Measurements from ENCODE around the gene ZNF76. TPM values are rescaled to one million over a fixed set of nuclear protein-coding genes. Genes with fewer than 3 reads are reported as not detected.
A peak's percentile ranks its signal among the peaks of the same experiment; 100 is the strongest.

ZNF76 gene
- total RNA-seq, 1 experiment from 2014 or later = 13.8 TPM

GRCh38 chr6:35267897-35268296, 8.4 kb downstream of the ZNF76 start:
- H3K36me3 ChIP-seq (replicated peaks; ENCODE audit: control insufficient read depth, insufficient read depth, low read length) = no peaks in the 10 kb centered on the region
- H3K4me3 ChIP-seq (ENCODE audit: insufficient read depth, low read depth, low read length) = no peak overlapping the region
- no peak for DNase-seq
- no peaks in the 10 kb centered on the region for H3K27me3 ChIP-seq (ENCODE audit: control insufficient read depth, insufficient read depth, low read length)

GRCh38 chr6:35272005-35272404, 12.5 kb downstream of the ZNF76 start:
- no peaks in the 10 kb centered on the region for H3K36me3 ChIP-seq (replicated peaks; ENCODE audit: control insufficient read depth, insufficient read depth, low read length)
- no peak for DNase-seq
- H3K27me3 ChIP-seq (ENCODE audit: control insufficient read depth, insufficient read depth, low read length) = no peaks in the 10 kb centered on the region
- no peak overlapping the region for H3K4me3 ChIP-seq (ENCODE audit: insufficient read depth, low read depth, low read length)

GRCh38 chr6:35273822-35274559, 14.5 kb downstream of the ZNF76 start:
- H3K27me3 ChIP-seq (ENCODE audit: control insufficient read depth, insufficient read depth, low read length) = no peaks in the 10 kb centered on the region
- no peaks in the 10 kb centered on the region for H3K36me3 ChIP-seq (replicated peaks; ENCODE audit: control insufficient read depth, insufficient read depth, low read length)
- no peak for DNase-seq
- no peak overlapping the region for H3K4me3 ChIP-seq (ENCODE audit: insufficient read depth, low read depth, low read length)

- no peak overlapping the region for H3K4me3 ChIP-seq (ENCODE audit: insufficient read depth, low read depth, low read length)
- no peak for DNase-seq
- no peaks in the 10 kb centered on the region for H3K36me3 ChIP-seq (replicated peaks; ENCODE audit: control insufficient read depth, insufficient read depth, low read length)
- no peaks in the 10 kb centered on the region for H3K27me3 ChIP-seq (ENCODE audit: control insufficient read depth, insufficient read depth, low read length)
Measured at GRCh38 chr6:35275744-35276260, 16.3 kb downstream of the ZNF76 start.

GRCh38 chr6:35278708-35279107, 19.2 kb downstream of the ZNF76 start:
- Histone ChIP-seq H3K36me3 (replicated peaks; ENCODE audit: control insufficient read depth, insufficient read depth, low read length) (peaks cover 4% of the 10 kb centered on the region), H3K4me3 (ENCODE audit: insufficient read depth, low read depth, low read length) (no peak overlapping the region), H3K27me3 (ENCODE audit: control insufficient read depth, insufficient read depth, low read length) (no peaks in the 10 kb centered on the region)
- DNase-seq = no peak

GRCh38 chr6:35280903-35281302, 21.4 kb downstream of the ZNF76 start:
- Histone ChIP-seq H3K4me3 (ENCODE audit: insufficient read depth, low read depth, low read length) (no peak overlapping the region), H3K27me3 (ENCODE audit: control insufficient read depth, insufficient read depth, low read length) (no peaks in the 10 kb centered on the region), H3K36me3 (replicated peaks; ENCODE audit: control insufficient read depth, insufficient read depth, low read length) (peaks cover 5% of the 10 kb centered on the region)
- DNase-seq = no peak

GRCh38 chr6:35282472-35282871, 22.9 kb downstream of the ZNF76 start:
- no peaks in the 10 kb centered on the region for H3K27me3 ChIP-seq (ENCODE audit: control insufficient read depth, insufficient read depth, low read length)
- H3K36me3 ChIP-seq (replicated peaks; ENCODE audit: control insufficient read depth, insufficient read depth, low read length) = peaks cover 11% of the 10 kb centered on the region
- no peak for DNase-seq
- no peak overlapping the region for H3K4me3 ChIP-seq (ENCODE audit: insufficient read depth, low read depth, low read length)

GRCh38 chr6:35283361-35283760, 23.8 kb downstream of the ZNF76 start:
- DNase-seq = no peak
- Histone ChIP-seq H3K27me3 (ENCODE audit: control insufficient read depth, insufficient read depth, low read length) (no peaks in the 10 kb centered on the region), H3K36me3 (replicated peaks; ENCODE audit: control insufficient read depth, insufficient read depth, low read length) (peaks cover 15% of the 10 kb centered on the region), H3K4me3 (ENCODE audit: insufficient read depth, low read depth, low read length) (no peak overlapping the region)

DNA sequence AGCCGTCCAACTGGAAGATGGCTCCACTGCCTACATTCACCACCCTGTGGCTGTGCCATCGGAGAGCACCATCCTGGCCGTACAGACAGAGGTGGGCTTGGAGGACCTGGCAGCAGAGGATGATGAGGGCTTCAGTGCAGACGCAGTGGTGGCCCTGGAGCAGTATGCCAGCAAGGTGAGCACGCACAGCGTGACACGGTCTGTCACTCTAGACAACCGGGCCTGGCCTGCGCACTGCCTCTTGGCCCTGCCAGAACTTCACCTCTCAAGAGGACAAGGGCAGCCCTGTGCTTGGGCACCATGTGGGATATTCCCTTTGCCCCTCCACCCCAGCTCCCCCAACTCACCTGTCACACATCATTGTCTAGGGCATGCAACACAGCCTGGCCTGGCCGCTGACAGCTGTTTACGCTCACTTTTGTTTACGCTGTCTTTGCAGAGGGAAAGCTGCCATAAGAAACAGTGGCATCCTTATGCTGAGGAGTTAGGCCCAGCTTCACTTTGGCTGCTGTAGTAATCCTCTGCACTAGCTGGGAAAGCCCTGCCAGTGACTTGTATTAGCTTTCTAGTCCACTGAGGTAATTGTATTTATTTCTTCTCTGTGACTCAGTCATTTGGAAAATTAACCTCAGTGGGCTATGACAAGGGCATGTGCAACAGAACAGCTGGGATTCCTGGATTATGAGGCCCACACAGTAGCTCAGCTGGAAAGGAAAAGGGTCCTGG, 28.3 kb downstream of the ZNF76 start:
- Histone ChIP-seq H3K27me3 (ENCODE audit: control insufficient read depth, insufficient read depth, low read length) (no peaks in the 10 kb centered on the region), H3K4me3 (ENCODE audit: insufficient read depth, low read depth, low read length) (no peak overlapping the region), H3K36me3 (replicated peaks; ENCODE audit: control insufficient read depth, insufficient read depth, low read length) (peaks cover 25% of the 10 kb centered on the region)
- DNase-seq = no peak

DNA sequence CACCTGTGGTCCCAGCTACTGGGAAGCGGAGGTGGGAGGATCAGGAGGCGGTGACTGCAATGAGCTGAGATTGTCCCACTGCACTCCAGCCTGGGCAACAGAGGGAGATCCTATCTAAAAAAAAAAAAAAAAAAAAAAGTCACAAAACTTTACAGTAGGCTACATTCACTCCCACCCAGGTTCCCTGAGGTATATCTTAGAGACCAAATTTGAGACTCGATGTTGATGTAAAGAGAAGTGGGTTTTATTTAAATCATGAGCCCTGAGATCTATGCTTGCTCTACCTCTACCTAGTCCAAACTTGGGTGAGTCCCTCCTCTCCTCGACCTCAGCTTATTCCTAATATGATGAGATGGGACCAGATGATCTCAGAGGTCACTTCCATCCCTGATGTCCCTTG, 29.3 kb downstream of the ZNF76 start:
- Histone ChIP-seq H3K4me3 (ENCODE audit: insufficient read depth, low read depth, low read length) (no peak overlapping the region), H3K27me3 (ENCODE audit: control insufficient read depth, insufficient read depth, low read length) (no peaks in the 10 kb centered on the region), H3K36me3 (replicated peaks; ENCODE audit: control insufficient read depth, insufficient read depth, low read length) (peaks cover 26% of the 10 kb centered on the region)
- no peak for DNase-seq

- no peak overlapping the region for H3K4me3 ChIP-seq (ENCODE audit: insufficient read depth, low read depth, low read length)
- H3K27me3 ChIP-seq (ENCODE audit: control insufficient read depth, insufficient read depth, low read length) = no peaks in the 10 kb centered on the region
- H3K36me3 ChIP-seq (replicated peaks; ENCODE audit: control insufficient read depth, insufficient read depth, low read length) = peaks cover 26% of the 10 kb centered on the region
- DNase-seq = no peak
Measured at GRCh38 chr6:35291491-35291890, 32.0 kb downstream of the ZNF76 start.

- Histone ChIP-seq H3K4me3 (ENCODE audit: insufficient read depth, low read depth, low read length) (no peak overlapping the region), H3K27me3 (ENCODE audit: control insufficient read depth, insufficient read depth, low read length) (no peaks in the 10 kb centered on the region), H3K36me3 (replicated peaks; ENCODE audit: control insufficient read depth, insufficient read depth, low read length) (peaks cover 23% of the 10 kb centered on the region)
- DNase-seq = no peak
Measured at GRCh38 chr6:35292494-35292893, 33.0 kb downstream of the ZNF76 start.

DNA sequence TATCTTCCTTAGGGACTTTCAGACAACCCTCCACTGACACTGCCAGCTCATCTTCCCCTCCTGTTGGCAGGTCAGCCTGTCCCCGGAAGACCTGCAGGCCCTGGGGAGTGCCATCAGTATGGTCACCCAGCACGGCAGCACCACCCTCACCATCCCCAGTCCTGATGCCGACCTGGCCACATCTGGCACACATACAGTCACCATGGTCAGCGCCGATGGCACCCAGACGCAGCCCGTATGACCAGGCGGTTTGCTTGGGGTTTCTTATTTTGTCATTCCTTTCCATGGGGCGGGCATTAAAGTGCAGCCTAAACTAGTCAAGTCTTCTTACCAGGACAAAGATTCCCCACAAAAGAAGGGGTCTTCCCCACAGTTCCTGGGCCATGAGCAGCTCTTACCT, 34.1 kb downstream of the ZNF76 start:
- Histone ChIP-seq H3K4me3 (ENCODE audit: insufficient read depth, low read depth, low read length) (no peak overlapping the region), H3K36me3 (replicated peaks; ENCODE audit: control insufficient read depth, insufficient read depth, low read length) (peaks cover 19% of the 10 kb centered on the region), H3K27me3 (ENCODE audit: control insufficient read depth, insufficient read depth, low read length) (no peaks in the 10 kb centered on the region)
- DNase-seq = no peak

DNA sequence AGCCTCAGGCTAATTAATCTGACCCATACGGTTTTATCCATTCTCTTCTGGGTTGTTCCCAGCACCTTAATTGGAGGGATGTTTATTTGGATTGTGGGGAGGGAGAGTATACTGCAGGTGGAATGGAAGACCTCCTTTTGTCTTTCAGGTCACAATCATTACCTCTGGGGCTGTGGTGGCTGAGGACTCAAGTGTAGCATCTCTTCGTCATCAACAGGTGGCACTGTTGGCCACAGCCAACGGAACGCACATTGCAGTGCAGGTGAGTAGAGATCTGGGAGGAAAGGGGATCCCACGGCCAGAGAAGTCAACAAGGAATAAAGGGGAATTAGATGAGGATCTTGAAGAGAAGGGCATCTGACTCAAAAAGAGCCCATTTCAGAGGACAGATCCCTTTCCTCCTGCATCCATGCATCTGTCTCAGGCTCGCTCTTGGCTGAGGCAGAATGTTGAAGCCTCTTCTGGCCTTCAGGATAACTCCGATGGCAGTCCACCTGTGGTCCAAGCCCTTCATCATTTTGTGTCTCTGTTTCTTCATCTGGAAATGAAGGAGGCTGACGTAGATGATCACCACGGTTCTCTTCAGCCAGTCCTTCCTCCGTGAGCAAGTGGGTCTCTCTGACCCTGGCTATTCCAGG, 34.9 kb downstream of the ZNF76 start:
- H3K36me3 ChIP-seq (replicated peaks; ENCODE audit: control insufficient read depth, insufficient read depth, low read length) = peaks cover 19% of the 10 kb centered on the region
- peak; percentile 91 for DNase-seq
- no peak overlapping the region for H3K4me3 ChIP-seq (ENCODE audit: insufficient read depth, low read depth, low read length)
- H3K27me3 ChIP-seq (ENCODE audit: control insufficient read depth, insufficient read depth, low read length) = no peaks in the 10 kb centered on the region

DNA sequence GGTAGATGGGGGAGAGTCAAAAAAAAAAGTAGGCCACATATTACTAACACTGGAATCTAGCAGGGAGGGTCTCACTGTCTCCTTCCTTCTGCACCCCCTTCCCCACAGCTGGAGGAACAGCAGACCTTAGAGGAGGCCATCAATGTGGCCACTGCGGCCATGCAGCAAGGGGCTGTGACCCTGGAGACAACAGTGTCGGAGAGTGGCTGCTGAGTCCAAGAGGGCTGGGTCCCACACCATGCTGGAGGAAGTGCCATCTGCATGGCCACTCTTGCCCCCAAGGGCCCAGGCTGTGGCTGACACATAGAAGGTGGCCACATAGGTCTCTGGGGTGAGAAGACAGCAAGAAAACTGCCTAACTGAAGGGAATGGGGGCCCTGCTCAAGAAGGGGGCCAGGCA, 35.5 kb downstream of the ZNF76 start:
- DNase-seq = no peak
- no peak overlapping the region for H3K4me3 ChIP-seq (ENCODE audit: insufficient read depth, low read depth, low read length)
- peaks cover 16% of the 10 kb centered on the region for H3K36me3 ChIP-seq (replicated peaks; ENCODE audit: control insufficient read depth, insufficient read depth, low read length)
- H3K27me3 ChIP-seq (ENCODE audit: control insufficient read depth, insufficient read depth, low read length) = no peaks in the 10 kb centered on the region
